Loucy (cell line): ENCODE measurements around the gene ADAMTS14.

Experiments used
- CTCF ChIP-seq: fragments of 200-600 bp; sonication (generic); conservative IDR thresholded peaks from 2 replicates; pipeline ENCODE4 v1.5.1; 2014; ENCODE audit warnings: mild to moderate bottlenecking, antibody characterized with exemption, low read length
- EZH2phosphoT487 ChIP-seq: fragments of 200-600 bp; IDR thresholded peaks from 2 replicates; pipeline ENCODE4 v1.6.1; 2018; ENCODE audit warnings: antibody characterized with exemption, mild to moderate bottlenecking, moderate library complexity, borderline replicate concordance

GRCh38 chr10:70750156-70750703, 77.9 kb downstream of the ADAMTS14 start:
- no peak for TF ChIP-seq CTCF
- TF ChIP-seq EZH2phosphoT487, result no peak
